B cell (primary cell): ENCODE results near the gene HSD17B2.

Source experiments
- CTCF ChIP-seq: fragments of 200-600 bp; IDR thresholded peaks from one replicate; pipeline ENCODE4 v1.8.0; 2022; ENCODE audit warnings: antibody characterized with exemption, mild to moderate bottlenecking
- EZH2 ChIP-seq: IDR thresholded peaks from 2 replicates; pipeline ENCODE4 v1.6.1; 2012; ENCODE audit warnings: borderline replicate concordance, low read depth, mild to moderate bottlenecking, moderate library complexity, low read length; ENCODE audit not compliant: insufficient read depth, poor library complexity, severe bottlenecking

DNA sequence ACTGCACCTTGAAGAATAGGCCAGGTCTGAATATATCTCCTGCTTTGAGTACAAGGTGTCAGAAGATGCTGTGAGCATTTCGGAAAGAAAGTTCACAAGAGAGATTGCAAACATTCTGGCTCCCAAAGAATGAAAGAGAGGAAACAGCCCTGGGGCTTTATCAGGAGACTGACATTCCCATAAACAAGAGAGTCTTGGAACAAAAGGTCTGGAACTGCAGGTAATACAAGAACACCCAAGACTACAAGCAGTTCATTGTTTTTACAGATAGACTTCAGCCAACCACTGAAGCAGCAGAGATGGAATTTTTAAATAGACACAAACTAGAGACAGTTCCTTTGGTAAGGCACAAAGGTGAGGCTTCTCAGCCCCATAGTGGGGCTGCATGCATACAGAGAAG is 14.4 kb downstream of the HSD17B2 start:
- TF ChIP-seq CTCF, result no peak
- TF ChIP-seq EZH2, result no peak
